GM21423 (cell line): ENCODE measurements around the gene EIF5B.
A peak's percentile ranks its signal among the peaks of the same experiment; 100 is the strongest.
"Not testable (repeated sequence)": the region's sequence is repeated elsewhere in the genome, so short reads cannot be mapped to it uniquely, and the experiment has no call there.

ENCODE experiments used
- ATAC-seq: cut with Tn5 transposase; IDR thresholded peaks from one replicate; pipeline ENCODE4 v1.9.1; 2021; ENCODE audit warnings: mild to moderate bottlenecking, moderate library complexity; ENCODE audit not compliant: unreplicated experiment

EIF5B gene, protein sequence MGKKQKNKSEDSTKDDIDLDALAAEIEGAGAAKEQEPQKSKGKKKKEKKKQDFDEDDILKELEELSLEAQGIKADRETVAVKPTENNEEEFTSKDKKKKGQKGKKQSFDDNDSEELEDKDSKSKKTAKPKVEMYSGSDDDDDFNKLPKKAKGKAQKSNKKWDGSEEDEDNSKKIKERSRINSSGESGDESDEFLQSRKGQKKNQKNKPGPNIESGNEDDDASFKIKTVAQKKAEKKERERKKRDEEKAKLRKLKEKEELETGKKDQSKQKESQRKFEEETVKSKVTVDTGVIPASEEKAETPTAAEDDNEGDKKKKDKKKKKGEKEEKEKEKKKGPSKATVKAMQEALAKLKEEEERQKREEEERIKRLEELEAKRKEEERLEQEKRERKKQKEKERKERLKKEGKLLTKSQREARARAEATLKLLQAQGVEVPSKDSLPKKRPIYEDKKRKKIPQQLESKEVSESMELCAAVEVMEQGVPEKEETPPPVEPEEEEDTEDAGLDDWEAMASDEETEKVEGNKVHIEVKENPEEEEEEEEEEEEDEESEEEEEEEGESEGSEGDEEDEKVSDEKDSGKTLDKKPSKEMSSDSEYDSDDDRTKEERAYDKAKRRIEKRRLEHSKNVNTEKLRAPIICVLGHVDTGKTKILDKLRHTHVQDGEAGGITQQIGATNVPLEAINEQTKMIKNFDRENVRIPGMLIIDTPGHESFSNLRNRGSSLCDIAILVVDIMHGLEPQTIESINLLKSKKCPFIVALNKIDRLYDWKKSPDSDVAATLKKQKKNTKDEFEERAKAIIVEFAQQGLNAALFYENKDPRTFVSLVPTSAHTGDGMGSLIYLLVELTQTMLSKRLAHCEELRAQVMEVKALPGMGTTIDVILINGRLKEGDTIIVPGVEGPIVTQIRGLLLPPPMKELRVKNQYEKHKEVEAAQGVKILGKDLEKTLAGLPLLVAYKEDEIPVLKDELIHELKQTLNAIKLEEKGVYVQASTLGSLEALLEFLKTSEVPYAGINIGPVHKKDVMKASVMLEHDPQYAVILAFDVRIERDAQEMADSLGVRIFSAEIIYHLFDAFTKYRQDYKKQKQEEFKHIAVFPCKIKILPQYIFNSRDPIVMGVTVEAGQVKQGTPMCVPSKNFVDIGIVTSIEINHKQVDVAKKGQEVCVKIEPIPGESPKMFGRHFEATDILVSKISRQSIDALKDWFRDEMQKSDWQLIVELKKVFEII

DNA sequence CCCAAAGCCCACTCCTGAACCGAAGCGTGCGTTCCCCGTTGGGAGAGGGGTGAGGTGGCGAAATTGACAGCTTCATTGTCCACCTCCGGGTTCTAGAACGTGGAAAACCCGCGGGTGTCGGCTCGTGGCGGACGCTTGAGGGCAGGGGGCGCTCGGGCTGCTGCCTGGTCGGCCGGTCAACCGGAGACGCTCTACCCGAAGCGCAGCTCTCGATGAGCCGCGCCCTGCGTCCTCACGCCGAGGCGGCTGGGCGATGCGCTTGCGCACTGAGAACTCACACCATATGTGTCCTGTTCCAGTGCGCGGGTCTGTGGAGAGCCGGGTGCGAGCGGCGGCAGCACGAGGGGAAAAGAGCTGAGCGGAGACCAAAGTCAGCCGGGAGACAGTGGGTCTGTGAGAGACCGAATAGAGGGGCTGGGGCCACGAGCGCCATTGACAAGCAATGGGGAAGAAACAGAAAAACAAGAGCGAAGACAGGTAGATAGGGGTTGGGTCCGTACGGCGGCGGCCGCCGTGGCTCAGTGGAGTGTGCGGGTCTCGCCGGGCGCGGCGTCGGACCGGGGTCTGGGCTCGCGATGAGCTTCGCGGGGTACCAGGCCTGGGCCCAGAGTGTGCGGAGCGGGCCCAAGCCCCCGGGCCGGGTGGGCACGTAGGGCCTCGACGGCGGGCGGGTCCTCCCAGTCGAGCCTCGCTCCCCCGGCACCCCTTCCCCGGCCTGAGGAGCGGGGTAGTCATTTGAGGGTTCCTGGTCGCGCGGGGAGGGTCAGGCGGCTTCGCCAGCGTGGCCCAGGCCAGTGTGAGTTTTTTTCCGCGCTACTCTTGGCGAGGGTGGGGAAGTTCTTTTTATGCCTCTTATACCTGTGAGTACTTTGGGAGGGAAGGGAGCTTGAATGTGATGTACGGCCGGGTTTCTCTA, at the start of gene EIF5B:
Gene EIF5B (plus strand): TSS at position 277 of the 916 bp plus-strand sequence. CDS start 166 bp downstream, at position 443.
- ATAC-seq: peak; percentile 58

DNA sequence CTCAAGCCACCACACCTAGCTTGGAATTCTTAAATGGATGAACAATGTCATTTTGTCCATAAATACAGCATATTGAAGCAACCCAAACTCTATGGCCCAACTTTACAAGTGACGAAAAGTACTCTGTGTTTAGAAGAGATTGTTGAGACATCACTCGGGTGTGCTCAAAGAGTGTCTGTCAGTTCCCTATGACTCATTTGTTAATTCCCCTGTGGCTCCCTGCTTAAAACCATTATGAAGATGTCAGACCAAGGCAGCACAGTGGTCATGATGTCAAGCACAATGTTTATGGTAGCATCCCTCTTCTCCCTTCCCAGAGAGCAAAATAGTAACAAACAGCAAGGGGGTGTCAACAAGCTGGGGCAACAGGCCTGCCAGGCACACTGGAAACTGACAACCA, 39.2 kb upstream of the EIF5B start:
- ATAC-seq: no peak

DNA sequence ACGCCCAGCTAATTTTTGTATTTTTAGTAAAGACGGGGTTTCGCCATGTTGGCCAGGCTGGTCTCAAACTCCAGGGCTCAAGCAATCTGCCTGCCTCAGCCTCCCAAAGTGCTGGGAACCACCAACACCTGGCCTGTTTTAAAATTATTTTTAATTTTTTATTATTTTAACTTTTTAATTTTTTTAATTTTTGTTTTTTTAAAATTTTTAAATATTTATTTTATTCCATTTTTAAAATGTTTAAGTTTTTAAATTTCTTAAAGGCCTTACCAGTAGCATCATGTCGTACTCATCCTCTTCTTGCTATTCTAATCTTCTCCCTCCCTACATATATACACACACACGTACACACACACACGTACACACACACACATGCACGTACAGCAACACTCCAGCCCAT, 37.6 kb upstream of the EIF5B start:
- no peak for ATAC-seq

DNA sequence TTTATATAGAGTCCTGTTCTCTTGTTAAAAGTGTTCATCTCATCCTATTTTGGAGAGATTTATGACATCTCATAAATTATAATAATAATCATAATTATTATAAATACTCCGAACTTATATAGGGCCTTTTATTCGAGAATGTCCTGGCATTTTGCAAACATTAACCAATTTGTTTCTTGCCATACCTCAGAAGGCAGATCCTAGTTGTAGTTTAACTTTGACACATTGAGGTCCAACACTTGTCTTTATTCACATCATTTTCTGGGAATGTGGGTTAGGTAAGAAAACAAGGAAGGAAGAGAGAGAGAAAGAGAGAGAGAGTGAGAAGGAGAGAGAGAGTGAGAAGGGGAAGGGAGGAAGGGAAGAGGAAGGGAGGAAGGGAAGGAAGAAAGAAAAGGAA, 36.1 kb upstream of the EIF5B start, which contains the start of gene LYG1:
Gene LYG1 (minus strand): TSS at position 101 of the 400 bp plus-strand sequence. CDS start 5,527 bp downstream, outside the sequence.
- not testable (repeated sequence) for ATAC-seq

DNA sequence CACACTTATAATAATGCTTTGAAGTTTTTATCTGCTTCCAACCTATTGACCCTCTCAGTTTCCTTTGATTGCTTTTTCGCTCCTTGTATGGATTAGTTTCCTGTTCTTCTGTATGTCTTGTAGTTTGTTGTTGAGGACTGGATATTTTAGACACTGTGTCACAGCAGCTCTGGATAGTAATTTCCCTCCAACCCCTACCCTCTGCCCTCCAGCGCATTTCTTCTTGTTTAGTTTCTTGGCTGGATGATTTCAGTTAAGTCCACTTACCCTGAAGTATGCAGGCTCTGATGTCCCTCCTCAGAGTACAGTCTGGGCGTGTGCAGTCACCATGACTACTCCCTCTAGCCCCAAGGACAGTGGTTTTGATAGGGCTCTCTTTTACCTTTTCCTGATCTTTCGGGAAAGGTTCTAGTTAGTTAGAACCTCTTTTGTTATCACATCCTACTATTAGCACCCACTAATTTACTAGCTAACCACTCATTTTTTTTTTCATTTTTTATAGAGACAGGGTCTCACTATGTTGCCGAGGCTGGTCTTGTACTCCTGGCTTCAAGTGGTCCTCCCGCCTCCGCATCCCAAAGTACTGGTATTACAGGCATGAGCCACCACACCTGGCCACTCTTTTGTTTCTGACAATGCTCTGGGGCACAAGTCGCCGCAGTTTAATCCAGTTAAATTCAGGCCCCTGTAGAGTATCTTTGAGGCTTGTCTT, 19.9 kb upstream of the EIF5B start:
- ATAC-seq: no peak

DNA sequence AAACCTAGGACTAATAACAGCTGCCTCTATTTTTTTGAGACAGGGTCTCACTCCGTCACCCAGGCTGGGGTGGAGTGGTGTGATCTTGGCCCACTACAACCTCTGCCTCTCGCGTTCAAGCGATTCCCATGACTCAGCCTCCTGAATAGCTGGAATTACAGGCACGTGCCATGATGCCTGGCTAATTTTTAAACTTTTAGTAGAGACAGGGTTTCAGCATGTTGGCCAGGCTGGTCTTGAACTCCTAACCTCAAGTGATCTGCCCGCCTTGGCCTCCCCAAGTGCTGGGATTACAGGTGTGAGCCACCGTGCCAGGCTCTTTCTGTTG, 19.4 kb upstream of the EIF5B start:
- ATAC-seq: not testable (repeated sequence)

DNA sequence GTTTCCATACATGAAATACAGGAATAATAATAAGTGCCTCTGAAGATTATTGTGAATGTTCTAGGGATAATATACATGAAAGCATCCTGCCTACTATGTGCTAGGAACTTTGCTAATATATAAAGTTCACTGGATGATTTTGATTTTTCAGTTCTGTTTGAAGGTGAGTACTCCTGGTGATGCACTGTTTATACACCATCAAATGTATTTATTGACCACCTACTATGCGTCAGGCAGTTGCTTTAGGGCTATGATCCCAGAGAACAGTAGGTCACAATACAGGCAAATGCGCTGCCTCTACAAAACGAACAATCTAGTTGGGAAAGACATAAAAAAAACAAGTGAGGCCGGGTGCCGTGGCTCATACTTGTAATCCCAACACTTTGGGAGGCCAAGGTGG, 11.8 kb upstream of the EIF5B start:
- no peak for ATAC-seq

DNA sequence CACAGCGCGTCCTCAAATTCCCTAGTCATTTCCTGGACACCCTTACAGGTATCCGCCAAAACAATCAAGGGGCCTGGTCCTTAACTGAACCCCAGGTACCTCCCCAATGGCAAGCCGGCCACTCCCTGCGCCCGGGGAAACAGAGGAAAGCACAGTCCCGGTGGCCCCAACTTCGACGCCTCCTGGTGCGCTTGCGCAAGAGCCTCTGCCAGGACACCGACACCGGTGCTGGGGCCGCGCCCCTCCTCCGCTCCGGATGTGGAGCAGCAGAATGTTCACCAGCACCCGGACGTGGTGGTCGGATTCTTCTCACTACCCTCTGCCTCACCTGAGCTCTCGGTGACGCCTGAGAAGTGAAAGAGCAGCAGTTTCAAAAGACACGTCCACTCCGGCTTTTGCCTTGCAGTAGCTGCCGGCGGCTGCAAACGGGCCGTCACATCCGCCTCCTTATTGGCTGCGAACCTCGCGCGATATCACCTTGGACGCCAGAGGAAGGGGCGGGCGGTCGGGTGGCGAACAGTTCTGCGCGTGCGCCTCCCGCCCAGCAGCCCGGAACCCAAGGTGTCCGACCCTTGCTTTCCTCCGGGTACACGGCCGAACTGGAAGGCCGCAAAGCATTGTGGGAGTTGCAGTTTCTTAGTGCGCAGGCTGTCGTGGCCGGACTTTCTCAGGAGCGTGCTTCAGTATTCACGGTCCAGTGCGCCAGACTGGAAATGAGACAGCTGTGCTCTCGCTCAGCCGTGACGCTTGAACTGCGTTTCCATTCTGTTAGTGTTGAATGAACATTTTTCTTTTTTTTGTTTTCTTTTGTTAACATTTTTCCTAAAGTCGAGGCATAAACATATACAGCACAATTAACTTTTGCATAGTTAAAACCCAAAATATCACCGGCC, 1.0 kb upstream of the EIF5B start, which contains the start of gene TXNDC9:
Gene TXNDC9 (minus strand): TSS at position 423 of the 893 bp plus-strand sequence. CDS start 3,123 bp downstream, outside the sequence.
- peak; percentile 62 for ATAC-seq

DNA sequence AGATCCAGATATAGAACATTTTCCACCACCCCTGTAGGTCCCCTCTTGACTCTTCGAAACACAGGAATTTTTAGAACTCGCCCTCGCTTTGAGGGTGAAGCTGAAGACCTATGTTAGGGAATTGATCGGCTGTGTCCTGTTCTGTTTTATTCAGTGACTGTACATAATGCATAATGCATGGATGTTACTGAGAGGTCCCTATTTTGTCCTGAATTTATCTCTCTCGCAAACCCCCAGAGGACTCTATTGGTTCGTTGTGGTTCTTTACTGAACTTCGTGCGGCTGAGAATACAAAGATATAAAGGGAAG, 431 bp upstream of the EIF5B start:
- ATAC-seq: peak; percentile 9

DNA sequence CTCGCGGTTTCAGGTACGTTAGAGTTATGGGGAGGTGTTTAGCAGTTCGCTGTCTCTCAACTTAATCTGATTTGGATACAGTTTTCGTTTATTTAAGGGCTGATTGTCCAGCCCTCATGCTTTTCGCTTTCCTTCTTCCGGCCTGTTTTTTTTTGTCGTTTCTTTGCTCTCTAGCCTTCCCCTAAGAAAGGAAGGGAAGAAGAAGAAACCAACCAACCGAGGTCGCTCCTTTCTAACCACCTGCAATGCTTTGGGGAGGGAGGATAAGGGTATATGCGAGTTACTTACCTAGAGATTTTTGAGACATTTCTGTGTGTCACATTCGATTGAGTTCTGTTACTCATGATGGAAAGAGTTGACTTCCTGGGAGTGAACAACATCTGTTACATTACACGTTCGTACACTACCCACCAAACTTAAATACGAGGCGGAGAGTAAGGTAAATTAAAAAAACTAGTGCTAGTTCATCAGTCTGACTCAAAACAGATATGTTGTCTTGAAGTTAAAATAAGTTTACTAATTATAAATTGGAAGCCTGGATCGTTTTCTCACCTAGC, 918 bp downstream of the EIF5B start:
- no peak for ATAC-seq

DNA sequence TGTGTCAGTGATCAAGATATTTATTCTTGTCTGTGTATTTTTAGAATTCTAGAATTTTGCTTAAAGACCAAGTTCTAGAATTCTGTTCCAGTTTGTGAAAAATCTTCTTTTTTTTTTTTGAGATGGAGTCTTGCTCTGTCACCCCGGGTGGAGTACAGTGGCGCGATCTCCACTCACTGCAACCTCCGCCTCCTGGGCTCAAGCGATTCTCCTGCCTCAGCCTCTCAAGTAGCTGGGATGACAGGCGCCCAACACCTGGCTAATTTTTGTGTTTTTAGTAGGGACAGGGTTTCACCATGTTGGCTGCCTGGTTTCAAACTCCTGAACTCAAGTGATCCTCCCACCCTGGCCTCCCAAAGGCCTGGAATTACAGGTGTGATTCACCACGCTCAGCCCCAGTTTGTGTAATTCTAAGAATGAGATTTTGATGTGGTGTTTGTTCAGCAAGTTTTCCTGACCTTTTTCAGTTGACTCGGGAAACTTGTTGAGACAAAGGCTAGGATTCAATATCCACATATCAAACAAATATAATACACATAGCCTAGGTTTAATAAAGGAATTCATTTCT, 3.6 kb downstream of the EIF5B start:
- no peak for ATAC-seq

DNA sequence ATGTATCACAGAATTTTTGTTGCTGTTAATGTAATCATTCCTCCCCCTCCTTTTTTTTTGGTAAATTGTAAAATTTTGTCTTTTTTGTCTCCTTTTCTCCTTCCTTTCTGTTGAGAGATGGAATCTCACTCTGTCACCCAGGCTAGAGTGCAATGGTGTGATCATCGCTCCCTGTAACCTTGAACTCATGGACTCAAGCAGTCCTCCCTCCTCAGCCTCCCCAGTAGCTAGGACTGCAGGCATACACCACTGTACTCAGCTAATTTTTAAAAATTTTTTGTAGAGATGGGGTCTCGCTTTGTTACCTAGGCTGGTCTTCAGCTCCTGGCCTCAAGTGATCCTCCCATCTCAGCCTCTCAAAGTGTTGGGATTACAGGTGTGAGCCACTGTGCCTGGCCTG, 5.3 kb downstream of the EIF5B start:
- ATAC-seq: no peak

DNA sequence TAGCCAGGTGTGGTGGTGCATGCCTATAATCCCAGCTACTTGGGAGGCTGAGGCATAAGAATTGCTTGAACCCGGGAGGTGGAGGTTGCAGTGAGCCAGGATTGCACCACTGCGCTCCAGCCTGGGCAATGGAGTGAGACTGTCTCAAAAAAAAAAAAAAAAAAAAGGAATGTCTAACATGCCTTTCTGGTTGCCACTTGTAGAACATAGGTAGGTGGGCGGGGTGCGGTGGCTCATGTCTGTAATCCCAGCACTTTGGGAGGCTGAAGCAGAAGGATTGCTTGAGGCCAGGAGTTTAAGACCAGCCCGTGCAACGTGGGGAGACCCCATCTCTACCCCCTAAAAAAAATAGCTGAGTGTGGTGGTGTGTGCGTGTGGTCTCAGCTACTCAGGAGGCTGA, 8.3 kb downstream of the EIF5B start:
- not testable (repeated sequence) for ATAC-seq

DNA sequence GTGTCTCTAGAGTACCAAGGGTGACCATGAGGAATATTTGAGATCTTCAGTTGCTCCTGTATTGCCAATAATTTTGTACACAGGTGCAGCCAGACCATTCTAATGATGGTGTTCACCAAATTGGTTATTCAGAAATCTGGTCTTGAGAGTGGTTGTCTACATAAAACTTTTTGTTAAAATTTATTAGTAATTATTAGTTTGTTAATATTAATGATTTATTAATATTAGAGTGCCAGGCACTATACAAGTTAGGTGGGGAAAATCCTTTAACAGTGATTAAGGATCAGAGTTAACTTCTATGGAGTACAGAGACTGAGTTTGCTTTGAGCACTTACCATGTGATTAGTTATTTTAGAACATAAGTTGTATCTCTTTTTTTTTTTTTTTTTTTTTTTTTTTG, 9.0 kb downstream of the EIF5B start:
- no peak for ATAC-seq

DNA sequence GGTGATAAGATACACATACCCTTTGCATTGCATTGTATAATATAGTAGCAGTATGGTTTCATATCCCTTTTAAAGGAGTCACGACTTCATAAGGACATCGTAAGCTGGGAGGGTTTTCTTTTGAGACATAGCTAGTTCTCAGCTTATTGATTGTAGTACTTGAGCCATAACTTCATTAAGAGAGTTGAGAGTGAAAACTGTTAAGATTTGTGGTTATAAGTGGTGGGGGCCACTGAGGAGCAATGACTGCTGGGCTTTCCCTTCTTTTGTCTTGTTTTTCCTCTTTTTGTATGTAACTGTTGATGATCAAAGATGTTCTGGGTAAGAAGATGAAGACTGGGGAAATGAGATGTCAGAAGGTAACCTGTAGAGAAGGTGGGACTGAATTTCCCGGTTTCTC, 11.0 kb downstream of the EIF5B start:
- ATAC-seq: no peak

DNA sequence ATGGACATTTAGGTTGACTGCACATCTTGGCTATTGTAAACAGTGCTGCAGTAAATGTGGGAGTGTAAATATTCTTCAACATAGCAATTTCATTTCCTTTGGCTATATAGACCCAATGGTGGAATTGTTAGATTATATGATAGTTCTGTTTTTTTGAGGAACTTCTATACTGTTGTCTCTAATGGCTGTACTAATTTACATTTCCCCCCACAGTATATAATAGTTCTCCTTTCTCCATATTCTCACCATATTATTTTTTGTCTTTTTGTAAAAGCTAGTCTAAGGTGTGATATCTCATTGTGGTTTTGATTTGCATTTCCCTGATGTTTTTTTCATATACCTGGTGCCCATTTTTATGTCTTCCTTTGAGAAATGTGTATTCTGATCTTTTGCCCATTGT, 13.0 kb downstream of the EIF5B start:
- no peak for ATAC-seq

DNA sequence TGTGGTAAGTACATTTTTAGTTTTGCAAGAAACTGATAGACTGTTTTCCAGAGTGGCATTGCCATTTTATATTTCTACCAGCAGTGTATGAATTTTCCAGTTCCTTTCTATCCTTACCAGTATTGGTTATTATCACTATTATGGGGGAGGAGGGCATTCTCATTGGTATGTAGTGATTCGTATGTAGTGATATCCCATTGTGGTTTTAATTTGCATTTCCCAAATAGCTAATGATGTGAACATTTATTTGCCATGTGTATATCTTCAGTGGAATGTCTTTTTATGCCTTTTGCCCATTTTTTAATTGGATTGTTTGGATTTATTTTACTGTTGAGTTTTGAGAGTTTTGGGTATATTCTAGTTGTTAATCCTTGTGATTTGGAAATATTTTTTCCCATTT, 16.9 kb downstream of the EIF5B start:
- no peak for ATAC-seq

DNA sequence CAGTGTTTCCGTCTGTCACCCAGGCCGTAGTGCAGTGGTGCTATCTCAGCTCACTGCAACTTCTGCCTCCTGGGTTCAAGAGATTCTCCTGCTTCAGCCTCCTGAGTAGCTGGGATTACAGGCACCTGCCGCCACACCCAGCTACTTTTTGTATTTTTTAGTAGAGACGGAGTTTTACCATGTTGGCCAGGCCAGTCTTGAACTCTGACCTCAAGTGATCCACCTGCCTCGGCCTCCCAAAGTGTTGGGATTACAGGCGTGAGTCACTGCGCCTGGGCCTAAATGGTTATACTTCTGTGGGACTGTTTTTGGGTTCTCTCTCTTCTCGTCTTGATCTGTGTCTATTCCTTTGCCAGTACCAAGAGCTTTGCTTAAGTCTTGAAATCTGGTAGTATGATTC, 17.6 kb downstream of the EIF5B start:
- ATAC-seq: not testable (repeated sequence)
